Stomach (tissue), 4 donors: ENCODE results near the gene HERC4.

ENCODE experiments used
- EP300 ChIP-seq: sonication (generic); formaldehyde crosslinking; IDR thresholded peaks from one replicate; pipeline ENCODE4 v1.6.1; 2017; ENCODE audit warnings: antibody characterized with exemption
- POLR2AphosphoS5 ChIP-seq, 3 donors: sonication (generic); formaldehyde crosslinking; IDR thresholded peaks; one replicate each; pipeline ENCODE4 v1.6.1; 2016; ENCODE audit warnings: antibody characterized with exemption in 3 of 3
- TF ChIP-seq, protein P1 (sequence below), 7 experiments: fragments of 450-650 bp in 4 of 7; fragments of 200-600 bp in 3 of 7; sonication (generic) in 3 of 7; IDR thresholded peaks; one replicate each; pipeline ENCODE4 v1.5.1; 2016 to 2019; ENCODE audit warnings: antibody characterized with exemption in 7 of 7, control low read depth in 2 of 7, mild to moderate bottlenecking in 1 of 7

DNA sequence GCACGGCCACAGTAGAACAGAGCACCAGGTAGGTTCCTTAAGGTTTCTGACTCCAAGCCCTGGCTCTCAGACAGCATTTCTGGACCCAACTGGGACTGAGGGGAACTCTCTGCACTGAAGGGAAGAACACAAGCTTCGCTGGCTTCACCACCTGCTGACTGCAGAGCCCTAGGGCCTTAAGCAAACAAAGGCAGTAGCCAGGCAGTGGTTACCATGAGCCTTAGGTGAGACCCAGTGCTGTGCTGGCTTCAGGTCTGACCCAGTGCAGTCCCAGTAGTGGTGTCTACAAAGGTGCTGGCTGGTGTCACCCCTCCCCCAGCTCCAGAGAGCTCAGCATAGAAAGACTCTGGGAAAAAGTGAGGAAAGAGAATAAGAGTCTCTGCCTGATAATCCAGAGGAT, 131.2 kb downstream of the HERC4 start:
- TF ChIP-seq, protein P1, sequence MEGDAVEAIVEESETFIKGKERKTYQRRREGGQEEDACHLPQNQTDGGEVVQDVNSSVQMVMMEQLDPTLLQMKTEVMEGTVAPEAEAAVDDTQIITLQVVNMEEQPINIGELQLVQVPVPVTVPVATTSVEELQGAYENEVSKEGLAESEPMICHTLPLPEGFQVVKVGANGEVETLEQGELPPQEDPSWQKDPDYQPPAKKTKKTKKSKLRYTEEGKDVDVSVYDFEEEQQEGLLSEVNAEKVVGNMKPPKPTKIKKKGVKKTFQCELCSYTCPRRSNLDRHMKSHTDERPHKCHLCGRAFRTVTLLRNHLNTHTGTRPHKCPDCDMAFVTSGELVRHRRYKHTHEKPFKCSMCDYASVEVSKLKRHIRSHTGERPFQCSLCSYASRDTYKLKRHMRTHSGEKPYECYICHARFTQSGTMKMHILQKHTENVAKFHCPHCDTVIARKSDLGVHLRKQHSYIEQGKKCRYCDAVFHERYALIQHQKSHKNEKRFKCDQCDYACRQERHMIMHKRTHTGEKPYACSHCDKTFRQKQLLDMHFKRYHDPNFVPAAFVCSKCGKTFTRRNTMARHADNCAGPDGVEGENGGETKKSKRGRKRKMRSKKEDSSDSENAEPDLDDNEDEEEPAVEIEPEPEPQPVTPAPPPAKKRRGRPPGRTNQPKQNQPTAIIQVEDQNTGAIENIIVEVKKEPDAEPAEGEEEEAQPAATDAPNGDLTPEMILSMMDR (IDR thresholded peaks at IDR 0.05): no peak
- no peak for TF ChIP-seq POLR2AphosphoS5 (IDR thresholded peaks at IDR 0.05)
- TF ChIP-seq EP300: no peak
